Measurements from ENCODE around the gene ZNF598. TPM values are rescaled to one million over a fixed set of nuclear protein-coding genes. Genes with fewer than 3 reads are reported as not detected.

The ZNF598 gene
- total and polyA plus RNA-seq, 12 donors = 9.5 to 25.3 (median 14.2) TPM

GRCh38 chr16:2046893-2047329 lies 37.3 kb upstream of the ZNF598 start:
- H3K27ac ChIP-seq = peak overlapping the region; percentile 64 to 96 (median 84)
- TF ChIP-seq, protein P1, sequence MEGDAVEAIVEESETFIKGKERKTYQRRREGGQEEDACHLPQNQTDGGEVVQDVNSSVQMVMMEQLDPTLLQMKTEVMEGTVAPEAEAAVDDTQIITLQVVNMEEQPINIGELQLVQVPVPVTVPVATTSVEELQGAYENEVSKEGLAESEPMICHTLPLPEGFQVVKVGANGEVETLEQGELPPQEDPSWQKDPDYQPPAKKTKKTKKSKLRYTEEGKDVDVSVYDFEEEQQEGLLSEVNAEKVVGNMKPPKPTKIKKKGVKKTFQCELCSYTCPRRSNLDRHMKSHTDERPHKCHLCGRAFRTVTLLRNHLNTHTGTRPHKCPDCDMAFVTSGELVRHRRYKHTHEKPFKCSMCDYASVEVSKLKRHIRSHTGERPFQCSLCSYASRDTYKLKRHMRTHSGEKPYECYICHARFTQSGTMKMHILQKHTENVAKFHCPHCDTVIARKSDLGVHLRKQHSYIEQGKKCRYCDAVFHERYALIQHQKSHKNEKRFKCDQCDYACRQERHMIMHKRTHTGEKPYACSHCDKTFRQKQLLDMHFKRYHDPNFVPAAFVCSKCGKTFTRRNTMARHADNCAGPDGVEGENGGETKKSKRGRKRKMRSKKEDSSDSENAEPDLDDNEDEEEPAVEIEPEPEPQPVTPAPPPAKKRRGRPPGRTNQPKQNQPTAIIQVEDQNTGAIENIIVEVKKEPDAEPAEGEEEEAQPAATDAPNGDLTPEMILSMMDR (IDR thresholded peaks at IDR 0.05) = no peak
- ATAC-seq = no peak
- H3K9me3 ChIP-seq = no peaks in the 10 kb centered on the region
- no peak for DNase-seq
- H3K4me3 ChIP-seq = peak overlapping the region; percentile 51 to 97 (median 88)
- peaks cover 21 to 70% (median 56%) of the 10 kb centered on the region in 9 donors for H3K4me1 ChIP-seq
- peaks cover 0 to 25% (median 11%) of the 10 kb centered on the region in 9 donors for H3K36me3 ChIP-seq
- intact Hi-C loops (cut with DNase I) = loop anchor here in 2 of 10 donors (1.0 to 2.0 kb wide), 2 partner anchors 24 kb away; no protein-coding TSS in a partner anchor
- WGBS, 2 donors = 18 to 21% methylated on average over 8 of the region's 8 CpGs
- H3K27me3 ChIP-seq = no peaks in the 10 kb centered on the region

- TF ChIP-seq, protein P1 (IDR thresholded peaks at IDR 0.05) = no peak
- H3K4me3 ChIP-seq = peak overlapping the region in 8 of 10 donors; percentile 51 to 97 (median 88)
- H3K36me3 ChIP-seq = peaks cover 0 to 18% (median 9%) of the 10 kb centered on the region in 9 donors
- peak overlapping the region; percentile 64 to 96 (median 84) for H3K27ac ChIP-seq
- WGBS, 2 donors = 85 to 92% methylated on average over 21 of the region's 21 CpGs
- peaks cover 25 to 77% (median 63%) of the 10 kb centered on the region in 9 donors for H3K4me1 ChIP-seq
- H3K9me3 ChIP-seq = no peaks in the 10 kb centered on the region
- no peaks in the 10 kb centered on the region for H3K27me3 ChIP-seq
- intact Hi-C loops (cut with DNase I) = loop anchor here in 1 of 10 donors (2.0 kb wide), 1 partner anchor 23 kb away; no protein-coding TSS in a partner anchor
- DNase-seq = no peak
- ATAC-seq = no peak
These were observed 36.6 kb upstream of the ZNF598 start for GRCh38 chr16:2045965-2046892.

DNA sequence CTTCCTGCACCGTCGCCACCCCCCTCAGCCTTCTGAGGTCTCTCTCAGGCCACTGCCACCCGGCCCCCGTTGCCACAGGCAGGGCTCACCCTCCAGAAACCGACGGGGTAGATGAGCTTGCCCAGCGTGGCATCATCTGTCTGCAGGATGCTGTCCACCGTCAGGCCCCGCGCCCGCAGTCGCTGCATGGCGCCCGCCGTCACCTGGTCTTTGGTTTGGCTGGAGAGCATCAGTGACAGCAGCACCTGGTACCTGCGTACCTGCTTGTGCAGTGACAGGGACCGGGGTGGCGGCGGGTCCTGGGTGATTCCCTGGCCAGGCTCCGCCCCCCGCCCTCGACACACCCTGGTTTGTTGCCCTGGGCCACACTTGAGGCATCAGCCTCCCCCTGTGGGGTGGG lies 34.9 kb upstream of the ZNF598 start:
- intact Hi-C loops (cut with DNase I) = no loop called here
- no peaks in the 10 kb centered on the region for H3K27me3 ChIP-seq
- H3K9me3 ChIP-seq = no peaks in the 10 kb centered on the region
- H3K4me3 ChIP-seq = peak overlapping the region in 2 of 10 donors; percentile 15 to 28
- DNase-seq = no peak
- no peak for ATAC-seq
- WGBS, 2 donors = 69 to 84% methylated on average over 20 to 22 of the region's 22 CpGs
- peaks cover 39 to 94% (median 80%) of the 10 kb centered on the region in 9 donors for H3K4me1 ChIP-seq
- peaks cover 0 to 4% (median 0%) of the 10 kb centered on the region in 9 donors for H3K36me3 ChIP-seq
- TF ChIP-seq, protein P1 (IDR thresholded peaks at IDR 0.05) = no peak
- peak overlapping the region in 8 of 10 donors; percentile 50 to 95 (median 72) for H3K27ac ChIP-seq

GRCh38 chr16:2043667-2044451 lies 34.2 kb upstream of the ZNF598 start:
- Histone ChIP-seq H3K4me3 (peak overlapping the region in 6 of 10 donors; percentile 9 to 28 (median 17)), H3K27me3 (no peaks in the 10 kb centered on the region), H3K9me3 (no peaks in the 10 kb centered on the region), H3K4me1 (peaks cover 42 to 94% (median 81%) of the 10 kb centered on the region in 9 donors), H3K27ac (peak overlapping the region; percentile 2 to 95 (median 68)), H3K36me3 (peaks cover 0 to 8% (median under 1%) of the 10 kb centered on the region in 9 donors)
- peak in 6 of 8 donors; percentile 0 to 20 (median 8) for ATAC-seq
- TF ChIP-seq, protein P1 (IDR thresholded peaks at IDR 0.05) = no peak
- 39 to 46% methylated on average over 22 to 26 of the region's 26 CpGs for WGBS, 2 donors
- intact Hi-C loops (cut with DNase I) = no loop called here
- DNase-seq = peak; percentile 62 to 66

Data from heart right ventricle (tissue), 16 donors.